Thyroid gland (tissue), 4 donors: ENCODE measurements around the gene ARL8A. TPM values are rescaled to one million over a fixed set of nuclear protein-coding genes. Genes with fewer than 3 reads are reported as not detected.

ENCODE experiments used
- DNase-seq, 2 donors: peaks; one replicate each; pipeline ENCODE4 v3.0.0-alpha.2; 2019
- H3K27ac ChIP-seq, 3 donors: fragments of 200-600 bp; sonication (generic); 1 replicate in 2 of 3; 2 replicates in 1 of 3; pipeline ENCODE4 v1.5.1; 2016 to 2019; ENCODE audit warnings: mild to moderate bottlenecking in 1 of 3, moderate library complexity in 1 of 3
- H3K27me3 ChIP-seq: fragments of 200-600 bp; sonication (generic); one replicate; pipeline ENCODE4 v1.5.1; 2019
- H3K36me3 ChIP-seq, 2 donors: fragments of 200-600 bp; sonication (generic); one replicate each; pipeline ENCODE4 v1.5.1; 2016 to 2019
- H3K4me1 ChIP-seq, 2 donors: fragments of 200-600 bp; sonication (generic); one replicate each; pipeline ENCODE4 v1.5.1; 2017 to 2019
- H3K4me3 ChIP-seq, 3 donors: fragments of 200-600 bp; sonication (generic); replicated peaks in 1 of 3; 1 replicate in 2 of 3; 2 replicates in 1 of 3; pipeline ENCODE4 v1.5.1; 2016; ENCODE audit warnings: mild to moderate bottlenecking in 1 of 3
- H3K9me3 ChIP-seq: fragments of 200-600 bp; sonication (generic); one replicate; pipeline ENCODE4 v1.5.1; 2017
- POLR2A ChIP-seq, 2 donors: fragments of 450-650 bp; IDR thresholded peaks; one replicate each; pipeline ENCODE4 v1.6.1; 2017; ENCODE audit warnings: antibody characterized with exemption in 2 of 2, mild to moderate bottlenecking in 2 of 2, moderate library complexity in 1 of 2
- WGBS, 2 donors: methylation state at CpG; one replicate each; pipeline ENCODE4 v1.1.5; 2017; 5-methylcytosine and 5-hydroxymethylcytosine counted together
- intact Hi-C: fragments of 100-400 bp; cut with DNase I; formaldehyde crosslinking; loops from one replicate; pipeline ENCODE4 v1.15.1; 2023
- total RNA-seq, 4 donors: library from RNA; depleted of rRNA; stranded (reverse); fragments of >200 nt; gene quantifications; one replicate each; pipeline ENCODE4 v1.2.3, GENCODE V29; 2016
- TF ChIP-seq, protein P1 (sequence below), 6 experiments: fragments of 200-600 bp in 3 of 6; fragments of 450-650 bp in 3 of 6; sonication (generic) in 3 of 6; IDR thresholded peaks; one replicate each; pipeline ENCODE4 v1.5.1; 2016 to 2019; ENCODE audit warnings: antibody characterized with exemption in 6 of 6, mild to moderate bottlenecking in 2 of 6, inconsistent platforms in 1 of 6, moderate library complexity in 1 of 6

ARL8A gene
- total RNA-seq, 4 donors from 2014 or later, result 31.2 to 38.6 (median 35.0) TPM

DNA sequence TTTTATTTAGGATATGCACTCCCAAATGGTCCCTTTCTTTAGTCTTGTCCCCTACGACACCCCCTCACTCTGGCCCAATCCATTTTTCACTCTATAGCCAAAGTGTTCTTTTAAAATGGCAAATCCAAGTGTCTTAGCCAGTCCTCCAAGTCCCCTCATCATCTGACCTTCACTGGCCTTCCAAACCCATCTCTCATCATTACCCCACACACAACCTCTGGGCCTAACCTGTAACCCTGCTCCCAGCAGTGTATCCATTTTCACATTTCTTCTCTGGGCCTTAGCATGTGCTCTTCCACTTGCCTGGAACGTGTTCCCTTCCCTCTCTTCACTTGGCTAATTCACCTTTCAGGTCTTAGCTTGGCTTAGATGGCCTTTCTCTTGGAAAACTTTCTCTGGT is 6.5 kb upstream of the ARL8A start:
- WGBS, 2 donors, result 87 to 97% methylated on average over 2 of the region's 2 CpGs

DNA sequence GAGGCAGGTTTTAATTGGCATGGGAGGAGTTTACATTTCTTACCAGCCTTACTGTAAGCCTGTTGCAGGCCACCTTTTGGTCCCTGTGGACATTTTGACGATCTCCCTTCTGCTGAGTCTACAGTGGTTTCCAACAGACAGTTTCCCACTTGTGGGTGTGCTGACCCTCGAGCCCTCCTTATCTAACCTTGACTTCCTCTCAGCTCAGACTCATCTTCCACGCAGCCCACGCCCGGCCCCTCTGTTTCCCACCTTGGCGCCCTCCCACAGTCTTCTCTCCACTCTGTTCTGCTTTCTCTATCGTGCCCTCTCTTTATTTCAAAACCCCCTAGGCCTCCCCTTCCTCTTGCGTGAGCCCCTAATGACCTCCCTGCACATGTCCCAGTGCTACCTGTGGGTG is 6.1 kb upstream of the ARL8A start:
- 89 to 94% methylated on average over 8 of the region's 8 CpGs for WGBS, 2 donors

More for the DNA sequence above, 6.5 kb upstream of the ARL8A start:
- H3K4me1 ChIP-seq, result peaks cover 6 to 12% of the 10 kb centered on the region in 2 donors
- intact Hi-C loops, result no loop called here
- H3K36me3 ChIP-seq, result no peaks in the 10 kb centered on the region
- no peak overlapping the region for H3K4me3 ChIP-seq
- TF ChIP-seq POLR2A (IDR thresholded peaks at IDR 0.05), result no peak
- TF ChIP-seq, protein P1, sequence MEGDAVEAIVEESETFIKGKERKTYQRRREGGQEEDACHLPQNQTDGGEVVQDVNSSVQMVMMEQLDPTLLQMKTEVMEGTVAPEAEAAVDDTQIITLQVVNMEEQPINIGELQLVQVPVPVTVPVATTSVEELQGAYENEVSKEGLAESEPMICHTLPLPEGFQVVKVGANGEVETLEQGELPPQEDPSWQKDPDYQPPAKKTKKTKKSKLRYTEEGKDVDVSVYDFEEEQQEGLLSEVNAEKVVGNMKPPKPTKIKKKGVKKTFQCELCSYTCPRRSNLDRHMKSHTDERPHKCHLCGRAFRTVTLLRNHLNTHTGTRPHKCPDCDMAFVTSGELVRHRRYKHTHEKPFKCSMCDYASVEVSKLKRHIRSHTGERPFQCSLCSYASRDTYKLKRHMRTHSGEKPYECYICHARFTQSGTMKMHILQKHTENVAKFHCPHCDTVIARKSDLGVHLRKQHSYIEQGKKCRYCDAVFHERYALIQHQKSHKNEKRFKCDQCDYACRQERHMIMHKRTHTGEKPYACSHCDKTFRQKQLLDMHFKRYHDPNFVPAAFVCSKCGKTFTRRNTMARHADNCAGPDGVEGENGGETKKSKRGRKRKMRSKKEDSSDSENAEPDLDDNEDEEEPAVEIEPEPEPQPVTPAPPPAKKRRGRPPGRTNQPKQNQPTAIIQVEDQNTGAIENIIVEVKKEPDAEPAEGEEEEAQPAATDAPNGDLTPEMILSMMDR (IDR thresholded peaks at IDR 0.05), result no peak
- H3K27ac ChIP-seq, result no peak overlapping the region
- no peaks in the 10 kb centered on the region for H3K27me3 ChIP-seq
- no peaks in the 10 kb centered on the region for H3K9me3 ChIP-seq
- no peak for DNase-seq

DNA sequence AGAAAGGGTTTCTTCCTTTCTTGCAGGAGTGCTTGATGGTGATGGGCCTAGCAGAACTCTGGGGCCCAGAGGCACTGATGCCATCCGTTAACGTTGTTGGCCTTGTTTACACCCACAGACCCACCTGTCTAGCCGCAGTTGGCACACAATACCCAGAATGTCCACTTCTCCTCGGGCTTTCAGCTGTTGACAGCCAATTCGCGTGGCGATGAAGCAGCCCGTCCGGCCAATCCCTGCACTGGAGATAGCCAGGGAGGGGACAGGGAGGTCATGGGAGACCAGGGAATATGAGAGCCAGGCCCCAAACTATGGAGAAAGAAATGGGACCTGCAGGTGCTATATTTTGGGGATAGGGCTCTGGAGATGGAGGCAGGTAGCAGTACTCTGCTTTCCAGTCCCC is 5.7 kb upstream of the ARL8A start:
- TF ChIP-seq, protein P1 (IDR thresholded peaks at IDR 0.05), result no peak
- H3K4me1 ChIP-seq, result peaks cover 2 to 11% of the 10 kb centered on the region in 2 donors
- no peak for DNase-seq
- H3K27ac ChIP-seq, result no peak overlapping the region
- 90 to 91% methylated on average over 9 of the region's 9 CpGs for WGBS, 2 donors
- H3K9me3 ChIP-seq, result no peaks in the 10 kb centered on the region
- H3K4me3 ChIP-seq, result no peak overlapping the region
- no peaks in the 10 kb centered on the region for H3K27me3 ChIP-seq
- intact Hi-C loops, result no loop called here
- no peaks in the 10 kb centered on the region for H3K36me3 ChIP-seq

More for the DNA sequence above, 6.1 kb upstream of the ARL8A start:
- Histone ChIP-seq H3K27ac (no peak overlapping the region), H3K4me1 (peaks cover 6 to 11% of the 10 kb centered on the region in 2 donors), H3K9me3 (no peaks in the 10 kb centered on the region), H3K4me3 (no peak overlapping the region), H3K27me3 (no peaks in the 10 kb centered on the region), H3K36me3 (no peaks in the 10 kb centered on the region)
- no peak for TF ChIP-seq POLR2A (IDR thresholded peaks at IDR 0.05)
- TF ChIP-seq, protein P1 (IDR thresholded peaks at IDR 0.05), result no peak
- intact Hi-C loops, result no loop called here
- DNase-seq, result no peak

DNA sequence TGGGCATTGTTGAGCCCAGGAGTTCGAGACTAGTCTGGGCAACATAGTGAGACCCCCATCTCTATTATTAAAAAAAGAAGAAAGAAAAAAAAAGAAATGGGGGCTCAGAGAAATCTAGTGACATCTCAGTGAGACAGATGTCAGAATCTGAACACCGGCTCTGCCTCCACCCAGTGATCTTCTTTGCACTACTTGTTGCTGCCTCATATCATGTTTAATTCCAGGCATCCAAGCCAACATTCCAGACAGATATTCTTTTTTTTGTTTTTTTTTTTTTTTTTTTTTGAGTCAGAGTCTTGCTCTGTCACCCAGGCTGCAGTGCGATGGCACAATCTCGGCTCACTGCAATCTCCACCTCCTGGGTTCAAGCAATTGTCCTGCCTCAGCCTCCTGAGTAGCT is 5.0 kb upstream of the ARL8A start:
- Histone ChIP-seq H3K9me3 (no peaks in the 10 kb centered on the region), H3K4me1 (peaks cover 0 to 7% of the 10 kb centered on the region in 2 donors), H3K36me3 (no peaks in the 10 kb centered on the region), H3K4me3 (no peak overlapping the region), H3K27ac (no peak overlapping the region), H3K27me3 (no peaks in the 10 kb centered on the region)
- TF ChIP-seq, protein P1 (IDR thresholded peaks at IDR 0.05), result no peak
- no peak for TF ChIP-seq POLR2A (IDR thresholded peaks at IDR 0.05)
- 94 to 98% methylated on average over 4 of the region's 4 CpGs for WGBS, 2 donors
- no peak for DNase-seq
- intact Hi-C loops, result no loop called here

DNA sequence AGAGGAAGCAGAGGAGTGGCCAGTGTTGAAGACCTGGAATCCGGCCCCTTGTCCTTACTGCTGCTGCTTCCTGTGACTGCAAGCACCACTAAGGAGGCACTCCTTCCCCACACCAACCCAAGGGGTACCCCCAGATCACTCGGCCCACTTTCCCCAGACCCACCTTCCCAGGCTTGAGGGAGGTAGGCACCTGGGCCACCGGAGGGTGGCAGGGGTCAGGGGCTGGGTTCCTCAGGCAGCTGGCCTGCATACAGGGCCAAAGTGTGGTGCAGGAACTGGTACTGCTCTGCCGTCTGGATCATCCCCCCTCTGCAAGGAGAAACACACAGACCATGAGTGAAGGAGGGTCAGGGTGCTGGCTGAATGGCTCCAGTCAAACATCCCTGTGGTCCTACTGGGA is 3.9 kb upstream of the ARL8A start:
- H3K27ac ChIP-seq, result no peak overlapping the region
- no peaks in the 10 kb centered on the region for H3K27me3 ChIP-seq
- peaks cover 0 to 7% of the 10 kb centered on the region in 2 donors for H3K4me1 ChIP-seq
- H3K36me3 ChIP-seq, result no peaks in the 10 kb centered on the region
- DNase-seq, result no peak
- WGBS, 2 donors, result 77 to 79% methylated on average over 4 of the region's 4 CpGs
- no peak overlapping the region for H3K4me3 ChIP-seq
- H3K9me3 ChIP-seq, result no peaks in the 10 kb centered on the region
- intact Hi-C loops, result no loop called here
- TF ChIP-seq POLR2A (IDR thresholded peaks at IDR 0.05), result no peak
- TF ChIP-seq, protein P1 (IDR thresholded peaks at IDR 0.05), result no peak
